ENCODE results near the gene ARHGAP44. TPM values are rescaled to one million over a fixed set of nuclear protein-coding genes. Genes with fewer than 3 reads are reported as not detected.
"Not testable (repeated sequence)": the region's sequence is repeated elsewhere in the genome, so short reads cannot be mapped to it uniquely, and the experiment has no call there.

The ARHGAP44 gene
- total and polyA plus RNA-seq, 2 of the 4 experiments (the other 2 are of a cell fraction): 0.54 to 1.0 TPM

- Histone ChIP-seq H3K27ac (ENCODE audit: insufficient read depth, low read length) (no peak overlapping the region), H3K36me3 (ENCODE audit: control insufficient read depth, insufficient read depth, low read length) (no peaks in the 10 kb centered on the region), H3K9me1 (ENCODE audit: insufficient read depth, low read length) (no peaks in the 10 kb centered on the region), H3K23ac (ENCODE audit: low read depth, low read length) (no peak overlapping the region), H2AK5ac (ENCODE audit: low read depth, low read length) (no peak overlapping the region), H3K4me2 (ENCODE audit: low read depth, low read length) (no peak overlapping the region), H3K9me3 (ENCODE audit: control insufficient read depth, insufficient read depth, low read length) (0 out of 2 replicates have a peak, but pooled peaks cover 2% of the 10 kb centered on the region), H2BK20ac (ENCODE audit: low read depth, low read length) (no peak overlapping the region), H4K91ac (ENCODE audit: insufficient read depth, low read depth, low read length) (no peak overlapping the region), H3K18ac (ENCODE audit: low read depth, low read length) (no peak overlapping the region), H4K5ac (ENCODE audit: low read depth, low read length) (no peak overlapping the region), H2BK120ac (ENCODE audit: low read depth, low read length) (no peak overlapping the region), H3K79me1 (ENCODE audit: low read depth in 1 of 2, low read length in 2 of 2) (no peaks in the 10 kb centered on the region), H2AK9ac (replicated peaks; ENCODE audit: low read depth, low read length, poor library complexity) (no peak overlapping the region), H3K14ac (replicated peaks; ENCODE audit: low read depth, low read length) (no peak overlapping the region), H3K4me3 (ENCODE audit: insufficient read depth, low read depth, low read length) (no peak overlapping the region), H3K9ac (ENCODE audit: low read depth, low read length) (no peak overlapping the region), H3K4ac (ENCODE audit: low read depth, low read length) (no peak overlapping the region), H3K27me3 (ENCODE audit: control insufficient read depth, insufficient read depth, low read length) (no peaks in the 10 kb centered on the region; the same call in 1 of the 2 replicates), H2AFZ (replicated peaks; ENCODE audit: low read length, poor library complexity) (no peak overlapping the region), H3K4me1 (ENCODE audit: control insufficient read depth, insufficient read depth, low read length) (no peaks in the 10 kb centered on the region), H2BK15ac (ENCODE audit: low read depth, low read length) (no peak overlapping the region), H4K20me1 (ENCODE audit: insufficient read depth, low read length) (no peaks in the 10 kb centered on the region), H3K56ac (ENCODE audit: extremely low read depth, insufficient read depth, low read length) (no peak overlapping the region), H2BK5ac (ENCODE audit: low read depth, low read length, poor library complexity, severe bottlenecking) (no peak overlapping the region), H4K8ac (ENCODE audit: low read depth in 2 of 2, low read length in 2 of 2) (no peak overlapping the region)
- intact Hi-C loops (cut with micrococcal nuclease) (no loop called here), dilution Hi-C loops (cut with HindIII; ENCODE audit: low sequenced_read_pairs, unreplicated experiment) (no loop called here), in situ Hi-C loops (cut with MboI; ENCODE audit: low sequenced_read_pairs) (no loop called here)
- no peak for ATAC-seq (ENCODE audit: low read depth)
- CTCF ChIA-PET: no interaction called here
- no CpG with 5 or more reads among the region's 5 CpGs for WGBS, 2 experiments (ENCODE audit: extremely low coverage in 2 of 2, insufficient read length in 1 of 2)
- POLR2A ChIA-PET (ENCODE audit: unreplicated experiment): no interaction called here
- no peak for TF ChIP-seq SMC3 (IDR thresholded peaks at IDR 0.05; ENCODE audit: low read depth, low read length)
- DNase-seq: no peak
- no TSS peak for BruUV-seq (replicated peaks)
Observed at GRCh38 chr17:12867726-12868125, 78.4 kb downstream of the ARHGAP44 start.

GRCh38 chr17:12873415-12874125 is 84.3 kb downstream of the ARHGAP44 start:
- H3K27ac ChIP-seq (ENCODE audit: insufficient read depth, low read length); H4K5ac ChIP-seq (ENCODE audit: low read depth, low read length); intact Hi-C loops (cut with micrococcal nuclease); H3K36me3 ChIP-seq (ENCODE audit: control insufficient read depth, insufficient read depth, low read length); H3K4me1 ChIP-seq (ENCODE audit: control insufficient read depth, insufficient read depth, low read length); BruUV-seq (replicated peaks); H3K4me3 ChIP-seq (ENCODE audit: insufficient read depth, low read depth, low read length); POLR2A ChIA-PET (ENCODE audit: unreplicated experiment); H2AK5ac ChIP-seq (ENCODE audit: low read depth, low read length); H3K9me1 ChIP-seq (ENCODE audit: insufficient read depth, low read length); H2BK5ac ChIP-seq (ENCODE audit: low read depth, low read length, poor library complexity, severe bottlenecking); H3K14ac ChIP-seq (replicated peaks; ENCODE audit: low read depth, low read length); H3K56ac ChIP-seq (ENCODE audit: extremely low read depth, insufficient read depth, low read length); H3K4me2 ChIP-seq (ENCODE audit: low read depth, low read length); H4K8ac ChIP-seq (ENCODE audit: low read depth in 2 of 2, low read length in 2 of 2); H2BK20ac ChIP-seq (ENCODE audit: low read depth, low read length); H2AK9ac ChIP-seq (replicated peaks; ENCODE audit: low read depth, low read length, poor library complexity); H2BK120ac ChIP-seq (ENCODE audit: low read depth, low read length); H4K20me1 ChIP-seq (ENCODE audit: insufficient read depth, low read length); H3K9ac ChIP-seq (ENCODE audit: low read depth, low read length); H3K4ac ChIP-seq (ENCODE audit: low read depth, low read length); CTCF ChIA-PET; DNase-seq; ATAC-seq (ENCODE audit: low read depth); dilution Hi-C loops (cut with HindIII; ENCODE audit: low sequenced_read_pairs, unreplicated experiment); H2BK15ac ChIP-seq (ENCODE audit: low read depth, low read length); in situ Hi-C loops (cut with MboI; ENCODE audit: low sequenced_read_pairs); H3K27me3 ChIP-seq (ENCODE audit: control insufficient read depth, insufficient read depth, low read length); H2AFZ ChIP-seq (replicated peaks; ENCODE audit: low read length, poor library complexity); H3K23ac ChIP-seq (ENCODE audit: low read depth, low read length); H3K18ac ChIP-seq (ENCODE audit: low read depth, low read length); H3K9me3 ChIP-seq (ENCODE audit: control insufficient read depth, insufficient read depth, low read length); H4K91ac ChIP-seq (ENCODE audit: insufficient read depth, low read depth, low read length); H3K79me1 ChIP-seq (ENCODE audit: low read depth in 1 of 2, low read length in 2 of 2): not testable (repeated sequence)
- WGBS, 2 experiments (ENCODE audit: extremely low coverage in 2 of 2, insufficient read length in 1 of 2): 40% methylated on average over 1 of the region's 7 CpGs; no CpG with 5 or more reads in 1 of the 2 experiments

Data from IMR-90 (cell line).